Stimulated activated CD8-positive, alpha-beta memory T cell treated with anti-CD3 and anti-CD28 coated beads, Interleukin-7, amount 100 ng/mL, for 4 hours (primary cell): ENCODE measurements around the gene OR52K2.
"Not testable (repeated sequence)": the region's sequence is repeated elsewhere in the genome, so short reads cannot be mapped to it uniquely, and the experiment has no call there.

ENCODE experiments used
- DNase-seq, 2 donors: peaks; one replicate each; pipeline ENCODE4 v3.0.0-alpha.2; 2020; ENCODE audit warnings: low read depth in 2 of 2

The OR52K2 gene

DNA sequence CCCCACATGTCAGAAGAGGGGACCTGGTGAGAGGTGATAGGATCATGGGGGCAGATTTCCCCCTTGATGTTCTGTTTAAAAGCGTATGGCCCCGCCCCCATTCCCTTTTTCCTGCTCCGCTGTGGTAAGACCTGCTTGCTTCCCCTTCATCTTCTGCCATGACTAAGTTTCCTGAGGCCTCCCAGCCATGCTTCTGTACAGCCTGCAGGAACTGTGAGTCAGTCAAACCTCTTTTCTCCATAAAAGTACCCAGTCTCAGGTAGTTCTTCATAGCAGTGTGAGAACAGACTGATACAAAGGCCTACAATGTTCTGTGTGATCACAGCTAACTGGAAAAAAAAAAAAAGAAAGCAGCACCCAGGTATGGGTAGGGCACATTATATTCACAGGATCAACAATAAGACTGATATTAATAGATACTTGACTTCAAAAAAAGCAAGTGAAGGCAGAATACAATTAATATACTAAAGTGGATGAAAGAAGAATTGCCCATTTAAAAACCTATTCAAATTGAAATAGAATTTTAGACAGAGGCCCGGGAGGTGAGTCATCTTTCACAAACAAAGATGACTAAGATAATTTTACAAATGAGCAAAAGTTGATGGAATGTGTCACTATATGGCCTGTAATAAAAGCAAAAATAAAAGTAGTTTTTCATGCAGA lies 31.6 kb downstream of the OR52K2 start:
- DNase-seq = no peak

DNA sequence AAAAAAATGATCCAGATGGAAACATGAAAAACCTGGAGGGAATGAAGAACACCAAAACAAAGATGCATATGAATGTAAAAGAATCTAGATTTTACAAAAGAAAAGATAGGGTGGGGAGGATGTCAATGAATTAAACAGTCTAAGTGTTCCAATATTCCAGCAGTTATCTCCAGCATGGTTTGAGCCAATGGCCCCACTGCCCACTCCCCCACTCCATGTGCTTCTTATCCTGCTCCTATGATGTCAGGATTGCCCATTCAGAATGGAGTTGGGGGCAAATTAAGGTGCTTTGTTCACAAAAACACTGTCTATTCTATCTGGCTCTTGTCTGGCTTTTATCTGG lies 32.1 kb downstream of the OR52K2 start:
- no peak for DNase-seq

DNA sequence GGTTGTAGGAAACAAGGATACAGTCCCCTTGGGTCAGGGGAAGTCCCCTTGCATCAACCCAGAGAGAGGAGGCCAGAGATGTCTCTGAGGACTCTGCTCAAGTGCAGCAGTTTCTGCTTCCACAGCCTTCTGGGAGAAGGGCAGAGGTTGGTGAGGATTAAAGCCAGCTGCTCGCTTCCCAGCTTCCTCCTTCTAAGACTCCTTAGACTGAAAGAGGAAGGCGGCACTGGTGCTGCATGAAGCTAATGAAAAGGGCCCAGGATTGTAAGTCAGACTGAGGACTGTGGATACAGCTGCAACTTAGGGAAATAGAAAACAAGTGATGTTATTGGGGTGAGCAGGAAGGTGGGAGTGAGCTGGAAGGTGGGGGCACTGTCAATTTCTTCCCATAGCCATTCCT lies 33.4 kb downstream of the OR52K2 start, which contains the start of gene OR52K1:
Gene OR52K1, plus strand, starts transcription at position 202 of the 400 bp plus-strand sequence. CDS start 6,255 bp downstream, outside the sequence.
- no peak for DNase-seq

- no peak for DNase-seq
Measured at GRCh38 chr11:4484310-4484709, 35.2 kb downstream of the OR52K2 start.

DNA sequence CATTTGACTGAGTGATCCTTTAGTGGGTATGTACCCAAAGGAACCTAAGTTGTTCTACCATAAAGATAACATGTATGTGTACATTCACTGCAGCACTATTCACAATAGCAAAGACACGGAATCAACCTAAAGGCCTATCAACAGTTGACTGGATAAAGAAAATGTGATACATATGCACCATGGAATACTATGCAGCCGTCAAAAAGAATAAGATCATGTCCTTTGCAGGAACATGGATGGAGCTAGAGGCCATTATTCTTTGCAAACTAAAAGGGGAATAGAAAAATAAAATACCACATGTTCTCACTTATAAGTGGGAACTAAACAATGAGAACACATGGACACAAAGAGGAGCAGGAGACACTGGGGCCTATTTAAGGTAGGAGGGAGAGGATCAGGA lies 42.3 kb downstream of the OR52K2 start:
- DNase-seq = not testable (repeated sequence)

DNA sequence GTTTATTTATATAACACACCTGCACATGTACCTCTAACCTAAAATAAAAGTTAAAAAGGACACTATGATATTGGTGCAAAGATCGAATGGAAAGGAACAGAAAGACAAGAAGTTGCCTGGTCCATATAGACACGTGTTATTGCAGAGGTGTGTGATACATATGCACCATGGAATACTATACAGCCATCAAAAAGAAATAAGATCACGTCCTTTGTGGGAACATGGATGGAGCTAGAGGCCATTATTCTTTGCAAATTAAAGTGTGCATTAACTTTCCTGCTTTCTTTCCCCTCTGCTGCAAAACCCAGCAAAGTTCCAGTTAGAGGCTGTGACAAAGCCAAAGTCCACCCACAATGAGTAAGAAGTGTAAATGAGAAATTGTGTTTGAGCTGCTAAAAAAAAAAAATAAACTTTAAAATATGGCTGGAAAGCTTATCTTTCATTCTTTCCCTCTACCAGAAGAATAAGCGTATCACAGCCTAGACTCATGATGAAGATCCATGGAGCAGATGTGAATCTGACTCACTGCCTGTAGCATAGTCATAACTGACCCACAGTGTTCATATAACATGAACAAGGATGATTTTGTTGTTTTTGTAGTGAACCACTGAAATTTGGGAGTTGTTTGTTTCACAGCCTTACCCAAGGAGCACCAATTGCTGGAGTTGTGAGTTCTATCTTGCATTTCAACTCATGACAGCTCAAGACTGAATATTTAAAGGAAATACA lies 42.9 kb downstream of the OR52K2 start:
- DNase-seq = no peak

- DNase-seq = no peak
Measured at GRCh38 chr11:4493480-4493818, 44.4 kb downstream of the OR52K2 start.

DNA sequence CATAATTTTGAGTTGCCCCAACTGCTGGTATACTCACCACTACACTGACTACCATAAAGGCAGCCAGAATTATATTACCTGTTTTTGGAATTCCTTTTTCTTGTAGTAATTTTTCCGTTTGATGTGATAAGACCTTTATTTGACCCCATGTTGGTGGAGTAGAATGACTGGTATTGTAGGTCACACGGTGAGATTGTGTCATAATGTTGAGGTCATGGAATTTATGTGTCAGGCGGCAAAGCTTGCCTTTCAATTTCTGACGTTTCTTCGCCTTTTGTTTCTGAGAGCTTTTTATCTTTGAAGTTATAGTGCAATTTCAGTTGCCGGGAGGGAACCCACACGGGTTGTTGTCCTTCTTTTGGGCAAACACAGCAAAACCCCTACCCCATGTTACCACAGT lies 46.4 kb downstream of the OR52K2 start:
- no peak for DNase-seq

- DNase-seq = no peak
Measured at GRCh38 chr11:4495986-4496385, 46.9 kb downstream of the OR52K2 start.

DNA sequence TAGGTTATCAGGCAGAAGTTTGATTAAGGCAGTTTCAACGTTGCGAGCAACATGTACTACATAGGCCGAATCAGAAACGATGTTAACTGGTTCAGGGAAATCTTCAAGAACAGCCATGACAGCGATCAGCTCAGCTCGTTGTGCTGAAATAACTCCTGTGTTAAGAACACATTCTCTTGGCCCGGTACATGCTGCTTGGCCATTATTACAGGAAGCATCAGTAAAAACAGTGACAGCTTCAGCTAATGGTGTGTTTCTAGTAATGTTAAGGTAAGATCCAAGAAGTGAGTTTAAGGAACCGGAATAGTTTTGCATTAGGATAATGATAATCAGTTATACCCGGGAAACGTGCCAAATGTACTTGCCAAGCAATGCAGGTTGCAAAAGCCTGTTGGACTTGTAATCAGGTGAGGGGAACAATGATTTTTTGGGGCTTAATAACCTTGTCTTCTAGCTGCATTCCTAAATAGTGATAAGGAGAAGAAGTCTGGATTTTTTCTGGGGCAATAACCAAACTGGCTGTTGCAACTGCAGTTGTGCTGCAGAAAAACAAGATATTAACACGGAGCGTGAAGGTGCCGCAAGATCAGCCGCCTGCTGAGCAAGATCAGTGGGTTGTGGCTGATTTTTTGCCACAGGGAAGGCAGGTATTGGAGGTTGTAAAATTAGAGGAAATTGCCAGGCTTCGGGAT lies 47.6 kb downstream of the OR52K2 start:
- no peak for DNase-seq
